Activated T-helper 9 cell treated with anti-CD3 and anti-CD28 coated beads, Interleukin-2, amount 50 U/mL, for 16 hours (primary cell): ENCODE results near the gene RAI1.

Experiments
- DNase-seq: peaks from one replicate; pipeline ENCODE4 v3.0.0-alpha.2; 2020; ENCODE audit warnings: low read depth

RAI1 gene

DNA sequence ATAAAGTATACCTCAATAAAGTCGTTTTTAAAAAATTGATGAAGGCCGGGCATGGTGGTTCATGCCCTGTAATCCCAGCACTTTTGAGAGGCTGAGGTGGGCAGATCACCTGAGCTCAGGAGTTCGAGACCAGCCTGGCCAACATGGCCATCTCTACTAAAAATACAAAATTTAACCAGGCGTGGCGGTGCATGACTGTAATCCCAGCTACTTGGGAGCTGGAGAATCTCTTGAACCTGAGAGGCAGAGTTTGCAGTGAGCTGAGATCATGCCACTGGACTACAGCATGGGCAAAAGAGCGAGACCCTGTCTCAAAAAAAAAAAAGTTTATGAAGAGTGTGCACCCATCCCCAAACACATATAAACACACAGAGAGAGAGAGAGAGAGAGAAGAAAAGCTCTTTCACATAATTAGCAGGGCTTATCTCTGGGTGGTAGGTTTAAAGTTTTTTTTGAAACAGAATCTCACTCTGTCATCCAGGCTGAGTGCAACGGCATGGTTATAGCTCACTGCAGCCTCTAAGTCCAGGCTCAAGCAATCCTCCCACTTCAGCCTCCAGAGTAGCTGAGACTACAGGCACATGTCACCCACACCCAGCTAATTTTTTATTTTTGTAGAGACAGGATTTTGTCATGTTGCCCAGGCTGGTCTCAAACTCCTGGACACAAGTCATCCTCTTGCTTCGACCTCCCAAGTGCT is 152.6 kb downstream of the RAI1 start:
- no peak for DNase-seq

DNA sequence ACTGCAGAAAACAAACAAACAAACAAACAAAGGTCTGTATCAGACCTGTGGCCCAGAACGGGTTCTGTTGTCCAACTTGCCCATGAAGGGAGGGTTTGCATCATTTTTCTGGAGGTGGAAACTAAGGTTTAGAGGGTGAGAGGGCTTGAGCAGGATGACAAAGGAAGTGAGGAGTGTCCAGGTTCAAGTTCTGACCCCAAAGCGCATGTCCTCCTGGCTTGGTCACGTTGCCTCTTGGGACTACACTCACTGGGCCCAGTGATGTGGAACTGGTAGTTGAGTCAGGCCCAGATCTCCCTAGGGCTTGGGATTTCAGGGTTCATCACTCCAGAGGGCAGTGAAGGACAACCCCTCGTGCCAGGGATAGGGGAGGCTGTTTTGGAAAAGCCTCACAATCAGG is 153.7 kb downstream of the RAI1 start:
- no peak for DNase-seq

DNA sequence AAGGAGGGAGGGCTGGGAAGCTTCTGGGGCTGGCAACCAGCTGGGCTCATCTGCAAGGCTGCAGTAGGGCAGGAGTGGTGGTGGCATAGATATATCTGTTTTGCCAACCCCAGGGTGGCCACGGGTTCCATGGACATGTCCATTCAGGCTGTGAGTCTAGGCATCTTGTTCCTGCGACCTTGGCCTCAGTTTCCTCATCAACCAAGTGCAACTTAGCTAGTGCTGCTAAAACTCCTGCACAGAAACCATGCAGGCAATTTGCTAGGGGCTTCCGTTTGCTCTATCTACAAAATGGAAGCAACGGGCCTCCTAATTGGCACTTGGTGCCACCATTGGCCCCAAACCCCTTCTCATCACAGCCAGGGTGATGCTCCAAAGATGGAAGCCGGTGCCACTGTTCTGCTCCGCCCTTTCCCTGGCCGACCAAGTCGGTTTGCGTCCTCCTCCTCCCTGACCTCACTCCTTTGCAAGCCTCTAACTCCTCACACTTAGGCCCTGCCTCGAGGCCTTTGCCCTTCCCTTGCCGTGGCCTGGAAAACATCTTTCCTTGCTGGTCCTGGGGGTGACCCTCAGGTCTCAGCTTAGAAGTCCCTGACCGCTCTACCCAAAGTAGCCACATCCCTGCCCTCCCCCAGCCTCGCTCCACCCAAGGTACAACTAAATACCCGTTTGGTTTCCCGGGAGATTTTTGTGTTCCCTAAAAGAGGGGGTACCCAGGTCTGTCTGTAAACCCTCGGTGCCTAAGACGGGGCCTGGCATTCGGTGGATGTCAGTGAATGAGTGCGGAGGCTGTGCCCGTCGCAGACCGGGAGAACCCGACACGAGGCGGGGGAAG is 154.4 kb downstream of the RAI1 start:
- DNase-seq = no peak

DNA sequence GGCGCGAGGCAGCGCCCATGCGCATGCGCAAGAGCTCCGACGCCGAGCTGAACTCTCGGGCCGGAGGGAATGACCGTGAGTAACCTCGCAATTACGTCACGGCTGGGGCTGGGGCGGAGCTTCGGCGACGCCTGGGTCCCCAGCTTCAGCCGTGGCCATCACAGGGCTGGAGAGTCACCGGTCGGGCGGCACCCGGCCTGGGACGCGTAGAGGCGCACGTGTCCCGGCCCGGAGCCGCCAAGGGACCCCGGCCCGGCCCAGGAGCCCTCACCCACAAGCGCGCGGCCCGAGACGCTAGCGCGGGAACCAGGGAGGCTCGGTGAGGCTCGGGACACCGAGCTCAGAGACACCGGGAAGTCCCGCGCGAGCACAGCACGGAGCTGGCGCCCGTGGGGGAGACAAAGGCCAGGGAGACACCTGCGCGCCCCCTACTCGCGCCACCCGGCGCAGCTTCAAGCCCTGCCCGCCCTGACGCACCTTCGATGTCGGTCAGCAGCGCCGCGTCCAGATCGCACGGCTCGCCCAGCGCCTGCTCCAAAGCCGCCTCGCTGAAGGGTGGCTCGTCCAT is 155.1 kb downstream of the RAI1 start:
- peak; percentile 95 for DNase-seq

DNA sequence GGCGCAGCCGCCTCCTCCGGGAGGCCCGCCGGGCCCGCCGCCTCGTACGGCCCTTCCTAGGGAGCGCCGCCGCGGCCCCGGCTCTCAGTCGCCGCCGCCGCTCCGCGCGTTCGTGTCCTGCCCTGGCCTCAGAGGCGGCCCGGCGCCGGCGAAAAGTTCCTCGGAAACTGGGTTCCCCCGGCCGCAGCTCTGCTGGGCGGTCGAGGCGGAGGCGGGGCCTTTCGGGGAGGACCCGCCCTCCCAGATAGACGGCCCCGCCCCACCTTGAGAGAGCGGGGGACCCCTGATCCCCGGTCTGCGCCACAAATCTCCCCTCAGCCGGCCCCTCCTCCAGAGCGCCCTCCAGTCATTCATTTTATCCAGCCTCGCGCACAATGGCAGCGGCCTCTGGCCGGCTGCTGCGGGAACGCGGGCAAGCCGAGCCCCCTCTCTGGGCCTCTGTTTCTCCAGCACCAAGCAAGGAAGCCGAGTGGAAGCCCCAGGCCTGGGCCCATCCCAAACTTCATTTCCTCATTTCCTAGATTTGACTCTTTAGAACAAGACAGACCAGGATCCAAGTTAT is 155.6 kb downstream of the RAI1 start, which contains the start of gene SREBF1:
Gene SREBF1, minus strand, starts transcription at position 169 of the 562 bp plus-strand sequence. CDS start 169 bp downstream, outside the sequence.
- peak; percentile 55 for DNase-seq

DNA sequence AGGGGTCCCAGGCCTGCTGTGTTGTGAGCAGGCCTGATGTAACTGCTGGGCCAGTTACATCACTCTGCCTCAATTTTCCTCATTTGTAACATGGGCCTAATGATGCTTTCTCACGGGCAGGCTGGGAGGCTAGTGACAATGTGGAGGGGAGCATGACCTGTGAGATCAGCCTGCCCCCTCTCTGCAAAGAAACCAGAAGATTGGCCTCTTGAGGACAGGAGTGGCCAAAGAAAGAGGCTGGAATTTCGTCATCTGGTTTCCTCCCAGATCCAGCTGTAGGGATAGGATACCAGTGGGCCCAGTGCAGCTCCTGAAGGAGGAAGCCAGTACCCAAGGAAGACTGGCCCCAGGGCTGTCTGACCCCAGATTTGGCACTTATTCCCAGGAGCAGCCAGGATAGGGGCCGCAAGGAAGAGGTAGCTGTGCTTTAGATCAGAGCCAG is 156.1 kb downstream of the RAI1 start:
- DNase-seq = no peak

DNA sequence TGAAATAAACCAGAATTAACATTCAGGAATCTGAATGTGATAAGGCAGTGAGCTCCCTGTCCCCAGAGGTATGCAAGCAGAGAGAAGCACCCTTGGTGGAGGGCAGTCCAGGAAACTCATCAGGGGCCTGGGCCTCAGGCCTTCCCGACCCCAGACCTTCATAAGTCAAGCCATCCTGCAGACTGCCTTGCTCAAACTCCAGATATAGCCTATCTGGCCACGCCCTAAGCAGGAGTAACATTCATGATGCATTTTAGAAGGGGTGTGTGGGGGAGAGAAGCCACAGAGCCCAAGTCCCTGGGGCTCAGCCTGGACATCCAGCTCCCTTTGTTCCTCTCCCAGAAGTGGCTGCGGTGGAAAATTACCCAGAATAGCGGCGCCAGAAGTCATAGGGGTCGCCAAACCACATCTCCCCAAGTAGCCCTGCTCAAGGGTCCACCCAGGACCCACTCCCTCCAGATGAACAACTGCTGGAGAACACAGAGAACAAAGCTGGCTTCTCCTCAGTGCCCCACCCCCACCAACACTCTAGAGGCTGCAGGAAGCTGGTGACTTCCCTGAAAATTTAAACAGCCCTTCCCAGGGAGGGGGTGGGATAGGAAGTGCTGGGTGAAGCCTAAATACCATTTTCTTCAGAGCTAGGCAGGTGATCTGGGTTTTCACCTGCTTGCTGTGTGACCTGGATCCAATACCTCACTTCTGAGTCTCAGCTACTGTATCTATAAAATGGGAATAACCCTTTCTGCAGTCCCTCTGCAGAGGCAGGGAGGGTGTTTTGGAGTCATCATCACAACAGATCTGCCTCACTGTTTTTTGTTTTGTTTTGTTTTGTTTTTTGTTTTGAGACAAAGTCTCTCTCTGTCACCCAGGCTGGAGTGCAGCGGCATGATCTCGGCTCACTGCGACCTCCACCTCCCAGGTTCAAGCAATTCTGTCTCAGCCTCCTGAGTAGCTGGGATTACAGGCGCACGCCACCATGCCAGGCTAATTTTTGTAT is 157.0 kb downstream of the RAI1 start:
- no peak for DNase-seq

DNA sequence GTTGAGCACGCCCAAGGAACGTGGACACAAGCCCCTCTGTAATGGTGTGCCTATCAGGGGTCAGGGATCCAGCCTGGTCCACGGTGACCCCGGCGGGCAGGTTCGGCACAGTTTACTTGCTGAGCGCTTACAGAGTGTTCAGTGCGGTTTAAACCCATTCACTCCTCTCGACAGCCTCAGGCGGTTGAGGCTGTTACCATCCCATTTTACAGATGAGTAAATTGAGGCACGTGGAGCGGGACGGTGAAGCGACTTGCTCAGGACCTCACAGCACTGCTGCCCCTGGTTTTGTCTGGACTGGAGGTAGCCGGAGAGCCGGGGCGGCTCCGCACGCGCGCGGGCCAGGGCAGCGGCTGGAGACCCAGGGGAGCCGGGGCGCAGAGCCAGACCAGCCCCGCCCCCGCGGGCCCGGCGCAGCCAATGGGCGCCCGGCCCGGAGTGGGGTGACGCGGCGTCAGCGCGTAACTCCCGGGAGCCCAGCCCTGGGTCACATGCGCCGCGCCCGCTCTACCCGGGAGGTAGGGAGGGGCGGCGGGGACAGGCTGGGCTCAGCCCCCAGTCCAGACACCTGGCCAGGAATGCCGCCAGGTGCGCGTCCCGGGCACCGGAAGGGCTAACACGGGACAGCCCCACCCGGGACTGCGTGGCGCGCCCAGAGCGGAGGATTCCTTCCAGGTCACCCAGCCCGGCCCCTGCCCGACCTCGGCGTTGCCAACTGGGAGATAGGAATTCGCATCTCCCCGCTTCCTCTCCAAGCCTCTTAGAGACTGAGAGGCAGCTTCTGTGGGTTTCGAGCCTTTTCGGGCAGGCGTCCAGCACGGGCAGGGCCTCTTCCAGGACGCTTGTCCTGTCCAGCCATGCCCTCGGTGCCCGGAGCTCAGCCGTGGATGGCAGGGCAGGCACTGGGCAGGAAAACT is 158.8 kb downstream of the RAI1 start:
- peak; percentile 73 for DNase-seq

DNA sequence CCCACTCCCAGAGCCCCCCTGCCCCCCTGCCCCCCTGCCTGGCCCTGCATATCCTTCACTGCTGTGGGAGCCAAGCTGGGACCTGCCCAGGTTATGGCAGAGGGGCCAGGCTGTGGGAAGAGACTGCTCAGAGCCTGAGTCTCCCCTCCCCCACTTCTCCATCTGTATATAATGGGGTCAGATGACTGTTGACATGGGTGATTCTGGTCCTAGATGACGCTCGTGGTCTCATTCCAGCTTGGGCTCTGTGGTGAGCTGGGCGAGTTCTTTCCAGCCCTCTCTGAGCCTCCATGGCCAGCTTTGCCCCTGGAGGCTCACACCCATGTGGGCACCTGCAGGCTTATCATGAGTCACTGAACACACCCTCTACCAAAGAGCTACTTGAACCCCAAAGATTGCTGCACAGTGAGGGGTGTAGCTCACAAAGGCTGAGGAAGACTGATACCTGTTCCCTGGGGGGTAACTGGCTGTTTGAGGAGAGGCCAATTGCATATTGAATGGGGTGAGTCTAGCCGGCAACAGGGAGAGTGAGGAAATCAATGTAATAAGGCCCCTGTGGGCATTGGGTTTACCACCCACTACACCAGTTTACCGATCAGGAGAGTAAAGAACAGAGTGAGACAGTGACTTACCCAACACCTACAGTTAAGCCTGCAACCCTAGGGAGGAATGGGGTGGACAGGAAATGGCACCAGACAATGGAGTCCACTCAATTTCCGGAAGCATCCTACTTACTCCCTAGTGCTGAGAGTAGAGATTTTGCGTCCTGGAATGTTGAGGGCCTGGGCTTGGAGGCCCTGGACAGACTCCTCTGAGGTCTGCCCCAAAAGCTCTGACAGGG is 159.7 kb downstream of the RAI1 start:
- no peak for DNase-seq

DNA sequence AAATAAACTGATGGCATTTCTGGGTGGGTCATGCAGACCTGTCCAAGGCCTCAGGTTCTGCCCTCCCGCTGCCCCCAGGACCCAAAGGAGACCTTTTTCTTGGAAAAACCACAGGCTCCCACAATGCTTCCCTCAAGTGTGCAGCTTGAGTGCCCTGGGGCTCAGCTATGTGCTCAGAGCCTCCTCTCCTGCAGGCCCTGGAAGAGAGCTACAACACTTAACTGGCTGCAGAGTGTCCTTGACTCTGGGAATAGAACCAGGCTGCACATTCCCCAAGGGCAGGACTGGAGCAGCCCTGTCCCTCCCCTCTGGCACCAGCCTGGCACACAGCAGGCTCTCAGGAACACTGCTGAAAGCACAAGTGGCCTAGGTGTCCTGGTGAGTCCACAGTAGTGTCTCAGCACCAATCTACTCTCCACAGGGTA is 160.4 kb downstream of the RAI1 start:
- no peak for DNase-seq

DNA sequence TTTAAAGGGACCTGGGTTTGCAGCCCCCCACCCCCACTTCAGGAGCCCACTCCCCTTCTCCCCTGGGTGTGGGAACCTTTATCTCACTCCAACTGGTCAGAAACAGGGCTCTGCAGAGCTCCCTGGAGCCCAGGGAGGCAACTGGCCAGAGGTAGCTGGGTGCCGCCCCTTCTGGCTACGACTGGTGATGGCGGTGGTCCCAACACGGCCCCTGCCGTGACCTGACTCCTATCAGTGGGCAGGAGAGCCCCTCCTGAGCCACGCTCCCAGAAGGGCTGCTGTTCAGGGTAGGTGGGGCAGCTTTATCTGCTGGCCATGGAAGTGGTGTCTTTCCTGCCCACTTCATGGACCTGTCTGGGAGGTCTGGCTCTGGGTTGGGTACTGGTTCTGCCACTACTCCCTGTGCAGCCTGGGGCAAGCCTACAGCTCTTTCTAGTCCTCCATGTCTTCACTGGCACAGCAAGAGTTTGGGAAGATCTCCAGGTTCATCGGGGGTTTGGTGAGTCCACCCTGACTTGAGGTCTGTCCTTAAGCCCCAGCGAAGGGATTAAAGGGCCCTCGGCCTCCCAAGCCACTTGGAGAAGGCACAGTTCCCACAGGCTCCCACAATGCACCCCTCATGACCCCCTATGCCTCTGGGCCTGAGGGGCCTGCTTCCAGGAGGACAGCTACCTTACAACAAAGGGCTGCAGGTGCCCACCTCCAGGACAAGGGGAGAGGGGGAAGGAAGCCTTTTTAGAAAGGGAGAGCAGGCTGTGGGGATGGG is 161.0 kb downstream of the RAI1 start:
- no peak for DNase-seq

DNA sequence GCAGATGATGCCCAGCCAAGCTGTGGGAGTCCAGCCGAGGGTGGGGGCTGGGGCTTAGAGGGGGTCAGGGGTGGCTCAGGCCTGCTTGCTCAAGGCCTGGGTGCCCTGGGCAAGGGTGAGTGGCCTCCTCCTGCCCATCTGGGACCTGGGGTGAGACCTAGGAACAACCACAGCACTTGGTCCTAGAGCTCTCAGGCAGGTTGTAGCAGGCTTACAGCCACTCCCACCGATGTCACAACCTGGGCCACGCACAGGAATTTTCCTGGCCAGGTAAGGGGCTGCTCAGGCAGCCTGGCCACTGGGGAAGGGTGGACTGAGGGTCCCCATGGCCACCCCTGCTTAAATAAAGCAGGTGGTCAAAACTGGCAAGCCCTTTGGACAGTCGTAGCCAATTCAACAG is 161.8 kb downstream of the RAI1 start:
- no peak for DNase-seq

DNA sequence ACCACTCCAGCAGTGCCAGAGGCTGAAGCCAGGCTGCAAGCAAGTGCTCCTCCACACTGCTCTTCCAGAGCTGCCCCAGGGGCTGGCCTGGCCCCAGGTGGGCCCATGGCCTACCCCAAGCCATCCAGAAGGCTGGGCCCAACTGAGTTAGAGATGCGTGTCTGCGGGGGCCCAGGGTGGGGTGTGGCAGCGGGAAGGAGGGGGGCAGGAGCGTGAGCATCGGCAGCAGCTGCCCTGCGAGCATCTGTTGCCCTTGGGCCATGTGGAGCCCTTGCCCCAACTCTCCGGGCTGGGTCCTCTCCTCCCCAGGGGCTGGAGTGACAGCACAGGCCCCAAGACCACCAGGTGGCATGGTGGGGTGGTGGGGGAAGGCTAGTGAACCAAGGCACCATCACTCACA is 162.8 kb downstream of the RAI1 start:
- DNase-seq = no peak

DNA sequence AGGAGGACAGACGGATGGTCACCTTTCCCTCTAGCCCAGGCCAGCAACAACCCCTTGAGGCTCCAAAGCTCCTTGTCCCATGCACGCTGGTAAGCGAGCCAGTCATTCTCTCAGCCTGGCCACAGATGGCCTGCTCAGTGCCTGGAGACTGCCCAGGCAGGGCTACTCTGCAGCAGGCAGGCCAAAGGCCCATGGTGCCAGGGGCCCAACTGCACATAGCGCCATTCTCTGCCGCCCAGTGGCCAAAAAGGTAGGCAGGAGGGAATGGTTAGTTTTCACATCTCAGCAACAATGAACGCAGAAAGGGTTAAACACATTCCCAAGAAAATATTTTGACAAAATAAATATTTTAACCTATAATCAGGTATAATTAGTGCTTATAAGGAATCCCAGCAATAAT is 163.2 kb downstream of the RAI1 start:
- DNase-seq = no peak

DNA sequence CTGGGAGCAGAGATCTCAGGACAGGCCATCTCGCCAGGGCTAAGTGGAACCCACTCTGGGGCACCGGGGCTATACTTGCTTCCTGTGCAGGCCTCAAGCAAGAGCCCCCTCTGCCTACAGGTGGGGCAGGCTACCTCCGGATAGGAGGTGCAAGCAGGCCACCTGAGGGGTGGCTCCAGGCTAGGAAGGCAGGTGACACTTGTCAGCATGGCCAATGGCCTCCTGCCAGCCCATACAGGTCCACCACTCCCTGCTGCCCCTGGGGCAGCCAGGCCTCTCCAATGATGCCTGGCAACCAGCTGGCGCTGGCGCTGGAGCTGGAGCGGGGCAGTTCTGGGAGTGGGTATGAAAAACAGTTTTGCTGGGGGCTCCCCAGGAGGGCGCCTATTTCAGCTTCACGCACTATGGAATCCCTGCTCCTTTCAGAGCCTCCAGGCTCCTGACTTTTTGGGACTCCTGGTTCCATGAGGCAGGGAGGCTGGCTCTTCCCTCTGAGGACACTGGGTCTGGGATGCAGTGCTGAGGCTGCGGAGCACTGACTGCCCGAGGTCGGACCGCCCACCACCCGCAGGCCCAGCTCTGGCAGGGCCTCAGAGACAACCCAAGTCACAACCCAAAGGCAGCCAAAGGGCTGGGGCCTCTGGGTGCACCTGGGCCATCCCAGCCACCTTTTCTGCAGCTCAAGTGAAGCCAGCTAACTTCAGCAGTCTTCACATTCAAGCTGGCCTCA is 164.0 kb downstream of the RAI1 start:
- no peak for DNase-seq

DNA sequence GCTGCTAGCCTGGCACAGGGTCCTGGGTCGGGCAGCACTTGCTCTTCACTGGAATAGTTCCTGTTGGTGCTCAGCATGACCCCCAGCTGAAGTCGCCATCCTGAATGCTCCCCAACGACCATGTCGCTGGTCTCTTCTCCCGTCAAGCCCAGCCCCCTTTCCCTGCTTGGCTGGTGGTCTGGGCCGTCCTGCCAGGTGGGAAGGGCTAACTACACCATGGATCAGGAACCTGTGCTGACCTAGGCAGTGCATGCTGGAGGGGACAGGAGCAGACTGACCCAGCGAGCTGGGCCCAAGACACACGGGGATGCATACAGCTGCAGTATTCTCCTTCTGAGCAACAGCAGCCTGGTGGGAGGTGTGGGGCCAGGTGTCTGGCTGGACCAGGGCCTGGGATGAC is 164.7 kb downstream of the RAI1 start:
- no peak for DNase-seq

DNA sequence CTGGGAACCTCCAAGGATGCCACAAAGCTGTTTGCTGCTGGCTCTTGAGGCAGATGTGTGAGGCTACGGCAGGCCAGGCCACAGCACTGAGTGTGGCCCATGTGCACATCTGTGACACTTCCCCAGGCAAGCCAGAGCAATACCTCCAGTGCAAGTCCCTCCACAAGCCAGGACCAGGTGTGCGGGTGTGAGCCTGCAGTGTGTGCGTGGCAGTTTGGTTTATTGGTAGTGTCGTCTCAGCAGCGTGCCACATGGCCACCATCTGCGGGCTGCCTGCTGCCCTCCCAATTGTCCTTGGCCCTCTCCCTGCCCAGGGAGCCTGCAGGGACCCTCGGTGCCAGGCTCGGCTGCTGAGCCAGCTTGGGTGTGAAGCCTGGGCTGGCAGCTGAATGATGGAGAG is 165.4 kb downstream of the RAI1 start:
- no peak for DNase-seq

DNA sequence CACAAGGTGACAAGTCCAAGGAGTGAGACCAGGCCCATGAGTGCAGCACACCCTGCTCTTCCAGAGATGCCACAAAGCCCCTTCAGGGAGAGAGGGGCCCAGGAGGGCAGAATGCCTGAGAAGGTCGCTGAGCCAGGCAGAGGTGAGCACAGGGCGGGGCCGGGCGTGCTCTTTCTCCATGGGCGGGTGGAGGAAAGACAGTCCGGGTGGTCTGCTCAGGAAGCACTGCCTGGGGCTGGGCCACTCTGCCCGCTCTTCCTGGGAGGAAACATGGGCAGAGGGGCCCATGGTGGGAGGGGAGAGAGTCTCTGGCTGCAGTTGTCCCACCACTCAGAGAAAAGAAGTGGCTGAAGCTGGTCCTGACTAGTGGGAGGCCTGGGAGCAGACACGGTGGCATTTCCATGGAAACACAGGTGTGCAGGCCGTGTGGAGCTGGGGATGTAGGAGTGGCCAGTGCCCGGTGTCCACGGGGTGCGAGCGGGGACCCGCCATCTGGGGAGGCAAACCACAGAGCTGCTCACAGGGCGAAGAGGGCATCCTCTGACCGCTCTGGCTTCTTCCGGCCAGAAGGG is 165.9 kb downstream of the RAI1 start:
- no peak for DNase-seq
